GM21786 (cell line): ENCODE results near the gene LIMS3.
"Not testable (repeated sequence)": the region's sequence is repeated elsewhere in the genome, so short reads cannot be mapped to it uniquely, and the experiment has no call there.

ENCODE experiments used
- ATAC-seq: cut with Tn5 transposase; IDR thresholded peaks from one replicate; pipeline ENCODE4 v1.9.1; 2021; ENCODE audit not compliant: unreplicated experiment

LIMS3 gene, protein sequence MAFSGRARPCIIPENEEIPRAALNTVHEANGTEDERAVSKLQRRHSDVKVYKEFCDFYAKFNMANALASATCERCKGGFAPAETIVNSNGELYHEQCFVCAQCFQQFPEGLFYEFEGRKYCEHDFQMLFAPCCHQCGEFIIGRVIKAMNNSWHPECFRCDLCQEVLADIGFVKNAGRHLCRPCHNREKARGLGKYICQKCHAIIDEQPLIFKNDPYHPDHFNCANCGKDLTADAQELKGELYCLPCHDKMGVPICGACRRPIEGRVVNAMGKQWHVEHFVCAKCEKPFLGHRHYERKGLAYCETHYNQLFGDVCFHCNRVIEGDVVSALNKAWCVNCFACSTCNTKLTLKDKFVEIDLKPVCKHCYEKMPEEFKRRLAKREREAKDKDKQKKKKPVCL

DNA sequence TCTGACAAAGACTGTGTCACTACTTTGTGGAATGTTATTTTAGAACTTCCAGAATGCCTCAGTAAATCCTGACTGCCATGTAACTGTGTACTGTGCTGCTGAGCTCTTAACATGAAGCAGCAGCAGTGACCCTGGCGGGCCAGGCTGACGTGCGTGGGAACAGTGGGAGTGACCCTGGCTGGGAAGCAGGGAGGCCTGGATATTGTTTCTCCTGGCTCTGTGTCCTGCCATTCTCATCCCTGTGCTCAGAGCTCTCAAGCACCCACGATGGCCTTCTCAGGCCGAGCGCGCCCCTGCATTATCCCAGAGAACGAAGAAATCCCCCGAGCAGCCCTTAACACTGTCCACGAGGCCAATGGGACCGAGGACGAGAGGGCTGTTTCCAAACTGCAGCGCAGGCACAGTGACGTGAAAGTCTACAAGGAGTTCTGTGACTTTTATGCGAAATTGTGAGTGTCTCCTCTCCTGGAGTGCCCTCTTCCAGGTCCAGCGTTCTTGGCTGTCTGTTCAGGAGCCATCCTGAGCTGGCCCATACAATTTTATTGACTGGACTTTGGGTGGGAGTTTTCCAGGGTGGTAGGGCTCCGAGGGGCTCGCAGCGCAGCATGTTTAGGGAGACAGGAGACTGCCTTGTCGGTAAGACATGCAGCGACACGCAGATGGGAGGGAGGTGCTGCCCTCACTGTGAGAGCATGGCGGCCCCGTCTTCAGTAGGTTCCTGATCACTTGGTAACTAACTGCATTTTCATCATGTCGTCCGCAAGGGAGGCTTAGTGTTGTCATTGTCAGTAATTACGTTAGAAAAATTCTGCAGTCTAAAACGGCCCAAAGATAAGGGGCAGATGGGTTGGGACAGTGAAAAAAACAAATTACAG is at the start of gene LIMS3:
Gene LIMS3 (plus strand): TSS at position 227 of the 875 bp plus-strand sequence. CDS start 41 bp downstream, at position 268.
- not testable (repeated sequence) for ATAC-seq

DNA sequence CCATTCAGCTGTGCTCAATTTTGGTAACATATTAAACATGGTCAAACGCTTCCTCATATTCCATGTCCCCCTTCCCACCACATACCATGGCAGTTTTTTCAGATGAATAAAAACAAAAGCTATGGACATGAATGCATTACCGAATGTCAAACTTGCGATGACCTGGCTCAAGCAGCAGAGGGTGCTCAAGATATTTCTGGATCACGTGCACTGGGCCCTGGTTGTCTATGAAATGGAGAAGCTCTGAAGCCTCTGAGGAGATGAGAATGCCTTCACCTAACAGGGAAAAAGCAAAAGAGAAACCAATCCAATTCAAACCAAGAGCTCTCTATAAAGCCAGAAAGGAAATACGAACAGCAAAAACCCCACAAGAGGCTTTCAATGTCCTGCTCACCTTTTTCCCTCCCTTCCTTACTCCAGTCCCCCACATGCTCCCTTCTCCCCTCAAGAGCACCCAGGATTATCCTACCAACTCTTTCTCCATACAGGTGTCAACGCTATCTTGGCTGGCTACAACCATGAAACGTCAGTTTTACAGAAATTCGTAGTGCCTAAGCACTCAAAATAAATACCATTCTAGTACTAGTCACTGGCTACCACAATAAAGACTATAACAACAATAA is 27.2 kb upstream of the LIMS3 start:
- peak; percentile 89 for ATAC-seq

DNA sequence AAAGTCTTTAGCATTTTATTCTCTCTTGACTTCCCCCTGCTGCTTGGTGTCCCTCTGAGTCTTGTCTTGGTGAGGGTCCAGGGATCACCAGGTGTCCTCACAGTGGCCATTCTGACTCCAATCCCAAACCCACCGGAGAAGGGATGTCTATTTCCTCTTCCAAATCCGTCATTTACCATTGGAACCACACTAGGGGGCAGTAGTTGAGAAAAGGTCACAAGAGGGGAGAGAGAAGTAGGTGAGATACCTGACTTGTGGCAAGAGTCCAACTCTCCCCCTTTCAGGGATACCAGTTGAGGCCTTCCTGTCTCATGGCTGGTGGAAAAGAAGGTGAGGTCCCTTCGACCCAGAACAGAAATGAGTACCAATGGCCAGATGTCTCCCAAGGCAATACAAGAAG is 21.9 kb upstream of the LIMS3 start:
- not testable (repeated sequence) for ATAC-seq

DNA sequence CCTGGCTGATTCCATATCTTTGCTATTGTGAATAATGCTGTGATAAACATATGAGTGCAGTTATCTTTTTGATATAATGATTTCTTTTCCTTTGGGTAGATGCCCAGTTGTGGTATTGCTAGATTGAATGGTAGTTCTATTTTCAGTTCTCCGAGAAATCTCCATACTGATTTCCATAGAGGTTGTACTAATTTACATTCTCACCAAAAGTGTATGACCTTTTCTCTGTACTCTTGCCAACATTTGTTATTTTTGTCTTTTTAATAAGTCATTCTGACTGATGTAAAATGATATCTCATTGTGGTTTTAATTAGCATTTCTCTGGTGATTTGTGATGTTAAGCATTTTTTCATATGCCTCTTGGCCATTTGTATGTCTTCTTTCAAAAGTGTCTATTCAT is 16.4 kb upstream of the LIMS3 start:
- ATAC-seq = not testable (repeated sequence)

DNA sequence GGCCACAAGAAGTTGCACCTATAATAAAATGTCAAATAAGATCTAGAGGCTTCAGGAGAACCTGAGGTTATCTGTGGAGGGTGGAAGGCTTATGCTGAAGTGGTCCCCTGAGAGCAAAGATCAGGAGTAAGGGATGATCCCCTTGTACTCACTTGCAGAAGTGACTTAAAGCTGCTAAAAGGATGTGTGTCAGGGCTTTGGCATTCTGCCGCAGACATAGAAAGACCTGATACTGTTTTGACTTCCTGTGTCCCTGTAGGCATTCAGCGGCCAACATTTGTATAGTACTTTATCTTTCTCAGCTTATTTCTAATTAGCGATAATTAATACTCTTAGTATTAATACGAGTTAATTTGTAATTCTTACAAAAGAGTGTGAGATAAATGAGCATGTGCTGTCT is 10.1 kb upstream of the LIMS3 start:
- not testable (repeated sequence) for ATAC-seq

DNA sequence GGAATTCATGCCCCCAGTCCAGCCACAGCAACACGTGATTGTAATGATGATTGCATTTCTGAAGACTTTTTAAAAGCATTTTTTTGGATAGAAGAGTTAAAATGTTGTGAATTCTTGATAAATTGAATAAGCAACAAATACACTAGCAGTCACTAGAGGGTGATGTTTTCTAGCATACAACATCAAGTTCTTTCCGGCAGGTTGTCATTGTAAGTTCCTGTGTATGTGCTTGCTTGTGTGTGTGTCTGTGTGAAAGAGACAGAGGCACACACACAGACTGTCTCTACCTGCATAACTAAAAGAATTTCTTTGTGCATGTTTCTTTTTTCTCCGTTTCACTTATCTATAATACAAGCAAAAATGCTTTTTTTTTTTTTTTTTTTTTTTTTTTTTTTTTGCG is 8.6 kb upstream of the LIMS3 start:
- ATAC-seq = not testable (repeated sequence)

DNA sequence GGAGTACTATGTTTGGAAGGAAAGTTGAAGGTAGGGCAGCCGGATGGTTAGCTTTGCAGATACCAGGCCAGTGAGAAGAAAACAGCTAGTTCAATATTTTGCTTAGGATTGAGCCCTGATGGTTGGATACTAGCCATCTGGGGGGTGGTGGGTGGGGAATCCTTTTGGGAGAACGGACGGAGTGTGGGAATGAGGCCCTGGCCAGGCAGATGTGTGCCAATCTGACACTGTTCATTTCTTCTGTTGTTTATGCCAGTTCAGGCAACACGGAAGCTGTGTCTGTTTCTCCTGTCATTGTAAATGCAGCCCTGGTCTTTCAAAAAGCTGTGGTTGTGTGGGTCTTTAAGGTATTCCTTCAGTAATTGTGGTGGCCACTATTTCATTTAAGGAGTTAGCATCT is 7.5 kb upstream of the LIMS3 start:
- not testable (repeated sequence) for ATAC-seq

DNA sequence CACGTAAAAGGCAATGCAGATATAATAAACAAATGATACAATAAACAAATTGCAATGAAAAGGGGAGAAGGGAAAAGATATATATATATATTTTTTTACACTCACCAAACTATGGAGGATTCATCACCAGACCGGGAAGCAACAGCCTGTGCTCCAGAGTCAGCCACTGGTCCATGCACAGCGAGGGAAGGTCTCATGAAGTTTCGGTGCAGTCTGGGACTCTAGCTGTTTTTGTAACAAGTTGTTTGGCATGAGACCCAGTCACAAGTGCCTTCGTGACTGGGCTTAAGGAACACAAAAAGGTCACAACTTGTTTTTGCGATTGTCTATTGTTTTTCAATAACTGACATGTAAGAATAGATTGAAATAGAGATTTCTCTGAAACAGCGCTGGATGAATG is 4.8 kb upstream of the LIMS3 start:
- ATAC-seq = not testable (repeated sequence)

DNA sequence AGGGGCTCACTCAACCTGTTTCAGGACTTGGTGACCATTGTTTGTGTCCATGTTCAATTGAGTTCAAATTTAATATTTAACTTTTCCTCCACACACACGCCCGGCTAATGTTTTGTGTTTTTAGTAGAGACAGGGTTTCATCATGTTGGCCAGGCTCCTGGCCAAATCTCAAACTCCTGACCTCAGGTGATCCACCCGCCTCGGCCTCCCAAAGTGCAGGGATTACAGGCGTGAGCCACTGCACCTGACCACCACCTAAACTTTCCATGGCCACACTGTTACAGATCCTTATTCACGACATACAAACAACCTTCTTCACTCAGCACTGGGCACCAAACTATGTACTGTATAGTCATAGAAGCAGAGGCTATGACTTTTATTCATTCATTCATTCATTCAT is 4.3 kb upstream of the LIMS3 start:
- not testable (repeated sequence) for ATAC-seq

DNA sequence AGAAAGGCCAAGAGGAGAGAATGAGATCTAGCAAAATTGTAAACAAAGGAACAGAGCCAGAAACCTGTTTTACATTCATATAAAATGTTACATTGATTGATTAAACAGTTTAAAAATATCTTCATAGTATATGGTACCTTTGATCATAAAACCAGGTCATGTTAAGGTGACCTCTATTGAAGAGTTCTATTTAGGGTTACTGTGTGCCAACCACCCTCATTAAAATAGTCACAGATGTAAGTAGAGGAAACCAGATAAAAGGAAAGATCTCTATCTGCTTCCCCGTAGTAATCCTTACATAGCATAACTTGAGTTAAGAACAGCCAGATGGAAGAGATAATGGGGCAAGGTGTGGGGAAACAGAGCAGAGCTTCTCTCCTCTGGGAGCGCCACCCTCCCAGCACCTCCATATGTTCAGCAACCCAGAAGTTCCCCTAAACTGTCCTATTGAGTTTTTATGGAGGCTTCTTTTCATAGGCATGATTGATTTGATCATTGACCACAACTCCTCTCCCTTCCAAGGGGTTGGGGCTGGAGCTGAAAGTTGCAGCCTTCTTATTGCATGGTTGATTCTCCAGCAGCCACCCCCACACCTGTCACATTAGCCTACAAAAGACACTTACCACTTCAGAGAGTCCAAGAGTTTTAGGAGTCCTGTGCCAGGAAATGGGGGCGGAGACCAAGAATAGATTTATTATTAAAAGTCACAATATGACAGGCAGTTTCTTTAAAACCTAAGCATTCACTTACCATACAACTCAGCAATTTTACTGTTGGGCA is 3.2 kb upstream of the LIMS3 start:
- ATAC-seq = not testable (repeated sequence)

DNA sequence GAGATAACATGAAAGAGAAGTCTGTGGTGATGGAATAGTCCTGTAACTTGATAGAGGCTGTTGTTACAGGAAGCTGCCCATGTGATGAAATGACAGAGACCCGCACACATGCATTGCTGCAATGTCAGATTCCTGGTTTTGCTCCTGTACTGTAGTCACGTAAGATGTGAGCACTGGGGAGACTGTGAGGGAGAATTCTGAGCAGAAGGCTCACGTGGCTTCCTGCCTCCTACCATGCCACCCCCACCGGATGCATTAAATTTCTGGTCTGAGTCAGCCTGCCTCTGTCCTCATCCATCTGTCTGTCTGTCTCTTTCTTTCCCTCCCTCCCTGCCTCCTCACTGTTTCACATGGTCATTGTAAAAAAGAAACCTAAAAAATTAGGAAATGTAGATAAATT is 2.3 kb upstream of the LIMS3 start:
- ATAC-seq = peak; percentile 94

DNA sequence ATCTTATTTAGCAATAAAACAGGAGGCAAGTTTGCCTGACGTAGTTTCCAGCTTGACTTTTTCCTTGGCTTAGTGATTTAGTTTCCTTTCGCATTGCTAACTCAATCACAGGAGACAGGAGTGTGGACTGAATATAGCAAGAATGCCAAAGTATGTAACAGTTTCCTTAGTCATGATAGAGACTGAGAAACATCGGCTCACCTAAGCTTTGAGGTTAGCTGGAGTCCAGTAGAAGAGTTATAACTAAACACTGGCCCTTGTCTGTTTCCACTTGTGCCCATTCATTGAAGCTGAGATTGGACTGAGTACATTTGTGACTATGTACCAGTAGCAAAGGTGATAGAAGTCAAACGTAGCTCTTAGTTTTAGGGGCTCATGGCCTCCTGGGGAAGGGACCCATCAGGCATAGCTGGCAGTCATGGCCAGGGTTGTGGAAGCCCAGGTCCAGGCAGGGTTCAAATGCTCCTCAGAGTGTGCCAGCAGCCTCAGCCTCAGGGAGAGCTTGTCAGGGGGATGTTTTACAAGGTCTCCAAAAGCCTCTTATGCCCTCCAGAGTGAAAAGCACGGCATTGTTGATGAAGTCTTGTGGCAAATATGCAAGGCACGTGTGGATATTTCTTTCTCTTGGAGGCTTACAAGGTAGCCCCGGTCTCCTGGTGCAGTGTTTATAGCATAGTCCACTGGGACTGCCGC is 573 bp upstream of the LIMS3 start:
- ATAC-seq = not testable (repeated sequence)

DNA sequence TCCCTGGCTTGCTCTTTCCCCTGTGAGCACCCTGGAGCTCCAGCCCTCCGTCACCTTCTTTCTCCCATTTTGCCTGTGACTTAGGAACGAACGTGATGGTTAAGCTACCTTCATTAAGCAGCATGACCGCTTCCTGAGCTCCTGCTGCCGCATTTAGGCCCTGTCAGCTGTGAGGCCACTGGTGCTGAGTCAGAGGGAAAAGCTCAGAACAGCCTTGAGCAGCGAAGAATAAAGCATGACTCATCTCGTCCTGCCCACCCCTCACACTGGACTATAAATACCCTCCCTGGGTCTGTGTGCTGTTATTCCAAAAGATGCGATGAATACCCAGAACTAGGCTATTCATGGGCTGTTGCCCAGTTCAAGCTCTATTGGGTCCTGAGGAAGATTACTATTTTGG is 7.3 kb downstream of the LIMS3 start:
- ATAC-seq = peak; percentile 87

DNA sequence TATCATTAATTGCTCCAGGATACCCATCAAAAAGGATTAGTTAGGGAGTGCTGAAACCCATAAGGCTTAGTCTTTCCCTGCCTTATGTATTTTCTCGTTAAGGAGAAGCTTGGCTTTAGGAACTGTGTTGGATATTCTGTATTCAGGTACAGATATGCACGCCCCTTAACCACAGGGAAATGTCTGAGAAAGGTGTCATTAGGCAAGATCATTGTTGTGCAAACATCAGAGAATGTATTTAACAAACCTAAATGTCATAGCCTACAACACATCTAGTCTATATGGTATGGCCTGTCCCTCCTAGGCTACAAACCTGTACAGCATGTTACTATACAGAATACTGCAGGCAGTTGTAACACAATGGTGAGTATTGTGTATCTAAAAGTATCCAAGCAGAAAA is 10.1 kb downstream of the LIMS3 start:
- not testable (repeated sequence) for ATAC-seq

DNA sequence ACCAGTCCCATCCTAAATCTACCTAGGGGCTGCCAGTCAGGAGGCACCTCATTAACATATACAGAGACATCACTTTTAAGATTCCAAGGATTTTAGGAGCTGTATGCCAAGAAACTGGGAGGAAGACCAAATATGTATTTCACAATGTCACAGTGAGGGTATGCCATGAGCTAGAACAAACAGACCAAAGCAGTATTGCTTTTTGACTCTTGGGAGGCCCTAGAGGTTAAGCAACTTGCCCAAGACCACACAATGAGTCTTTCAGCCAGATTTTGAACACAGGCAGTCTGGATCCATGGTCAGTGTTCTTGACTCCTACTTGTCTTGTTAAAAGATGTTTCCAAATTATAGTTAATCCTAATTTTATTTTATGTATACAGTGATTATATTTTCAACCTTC is 12.3 kb downstream of the LIMS3 start:
- ATAC-seq = not testable (repeated sequence)

DNA sequence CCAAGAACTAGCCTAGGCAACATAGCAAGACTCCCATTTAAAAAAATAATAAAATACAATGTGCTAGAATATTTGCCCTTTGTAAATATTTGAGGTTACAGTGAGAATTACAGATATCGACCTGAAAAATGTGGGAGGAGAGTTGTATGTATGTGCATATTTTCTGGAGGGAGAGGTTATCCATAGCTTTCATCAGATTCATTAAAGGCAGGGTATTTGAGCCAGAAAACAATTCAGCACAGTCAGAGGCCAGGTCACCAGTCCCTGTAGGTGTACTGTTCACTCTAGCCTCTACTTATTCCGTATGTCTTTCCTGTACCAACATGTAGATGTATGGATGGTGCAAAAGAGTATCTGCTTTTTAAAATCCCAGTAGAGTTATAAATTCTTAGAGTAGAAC is 15.4 kb downstream of the LIMS3 start:
- not testable (repeated sequence) for ATAC-seq

DNA sequence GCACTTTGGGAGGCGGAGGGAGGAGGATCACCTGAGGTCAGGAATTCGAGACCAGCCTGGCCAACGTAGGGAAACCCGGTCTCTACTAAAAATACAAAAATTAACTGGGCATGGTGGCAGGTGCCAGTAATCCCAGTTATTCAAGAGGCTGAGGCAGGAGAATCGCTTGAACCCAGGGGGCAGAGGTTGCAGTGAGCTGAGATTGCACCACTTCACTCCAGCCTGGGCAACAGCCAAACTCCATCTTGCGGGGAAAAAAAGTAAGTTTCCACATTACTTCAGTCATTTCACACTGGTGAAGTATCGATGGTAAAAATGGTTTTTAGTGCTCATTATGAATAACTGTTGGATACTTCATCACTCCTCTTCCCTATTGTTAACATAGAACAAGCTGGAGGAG is 16.1 kb downstream of the LIMS3 start:
- not testable (repeated sequence) for ATAC-seq

DNA sequence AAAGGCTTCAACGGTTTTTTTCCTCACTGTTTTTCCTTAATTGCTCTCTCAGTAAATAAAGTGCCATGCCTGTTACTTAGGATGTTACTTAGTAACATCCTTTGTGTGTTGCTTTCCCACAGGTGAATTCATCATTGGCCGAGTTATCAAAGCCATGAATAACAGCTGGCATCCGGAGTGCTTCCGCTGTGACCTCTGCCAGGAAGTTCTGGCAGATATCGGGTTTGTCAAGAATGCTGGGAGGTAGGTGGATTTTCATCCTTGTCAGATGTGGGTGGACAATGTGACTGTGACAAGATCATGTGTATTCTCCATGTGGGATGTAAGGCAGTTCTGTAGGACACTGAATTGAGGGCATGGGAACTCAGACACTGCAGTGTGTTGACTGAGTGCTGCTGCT is 17.3 kb downstream of the LIMS3 start:
- not testable (repeated sequence) for ATAC-seq

DNA sequence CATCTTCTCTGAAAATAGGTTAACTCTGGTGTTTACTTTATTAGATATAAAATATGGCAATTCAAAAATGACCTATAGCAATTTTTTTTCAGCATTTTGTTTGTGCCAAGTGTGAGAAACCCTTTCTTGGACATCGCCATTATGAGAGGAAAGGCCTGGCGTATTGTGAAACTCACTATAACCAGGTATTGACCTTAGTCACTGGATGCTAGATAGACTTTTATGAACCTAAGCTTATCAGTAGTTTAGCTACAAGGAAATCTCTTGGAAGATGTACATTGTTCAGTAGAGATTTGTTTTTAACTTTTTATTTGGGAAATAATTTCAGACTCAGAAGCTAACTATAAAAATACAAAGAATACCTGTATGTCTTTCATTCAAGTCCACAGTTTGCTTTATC is 21.7 kb downstream of the LIMS3 start:
- ATAC-seq = not testable (repeated sequence)
